ENCODE data around the gene TMEM69.

Gene TMEM69

DNA sequence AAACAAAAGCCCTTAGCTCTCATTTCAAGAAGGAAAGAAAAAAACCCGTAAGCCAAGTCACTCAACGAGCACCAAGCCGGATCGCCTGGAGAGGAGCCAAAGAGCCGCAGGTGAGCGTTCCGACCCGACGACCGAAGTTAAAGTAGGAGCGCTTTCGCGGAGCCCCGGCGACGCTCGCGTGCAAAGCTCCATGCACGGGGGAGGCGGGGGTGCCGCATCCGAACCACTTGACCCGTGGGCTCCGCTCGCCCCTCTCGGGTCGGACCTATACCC lies 2.0 kb upstream of the TMEM69 start (continued):
- no peak for TF ChIP-seq ZNF830 (tag by site-specific recombination; IDR thresholded peaks at IDR 0.05; ENCODE audit: low read depth)
- no peak for TF ChIP-seq ZNF548 (tag by site-specific recombination; IDR thresholded peaks at IDR 0.05)
- no peak for TF ChIP-seq YY2 (tag by site-specific recombination; IDR thresholded peaks at IDR 0.05)
- TF ChIP-seq ZBTB7A (tag by site-specific recombination; IDR thresholded peaks at IDR 0.05; ENCODE audit: low read depth), result no peak
- TF ChIP-seq ZNF133 (tag by site-specific recombination; IDR thresholded peaks at IDR 0.05), result no peak
- peak; percentile 66 for TF ChIP-seq ZBTB17 (tag by site-specific recombination; IDR thresholded peaks at IDR 0.05)
- no peak for TF ChIP-seq ZNF626 (tag by site-specific recombination; IDR thresholded peaks at IDR 0.05)
- TF ChIP-seq ZBTB8A (tag by site-specific recombination; IDR thresholded peaks at IDR 0.05), result no peak; the same call in 1 of the 2 replicates
- no peak for TF ChIP-seq ZNF629 (tag by site-specific recombination; IDR thresholded peaks at IDR 0.05)

DNA sequence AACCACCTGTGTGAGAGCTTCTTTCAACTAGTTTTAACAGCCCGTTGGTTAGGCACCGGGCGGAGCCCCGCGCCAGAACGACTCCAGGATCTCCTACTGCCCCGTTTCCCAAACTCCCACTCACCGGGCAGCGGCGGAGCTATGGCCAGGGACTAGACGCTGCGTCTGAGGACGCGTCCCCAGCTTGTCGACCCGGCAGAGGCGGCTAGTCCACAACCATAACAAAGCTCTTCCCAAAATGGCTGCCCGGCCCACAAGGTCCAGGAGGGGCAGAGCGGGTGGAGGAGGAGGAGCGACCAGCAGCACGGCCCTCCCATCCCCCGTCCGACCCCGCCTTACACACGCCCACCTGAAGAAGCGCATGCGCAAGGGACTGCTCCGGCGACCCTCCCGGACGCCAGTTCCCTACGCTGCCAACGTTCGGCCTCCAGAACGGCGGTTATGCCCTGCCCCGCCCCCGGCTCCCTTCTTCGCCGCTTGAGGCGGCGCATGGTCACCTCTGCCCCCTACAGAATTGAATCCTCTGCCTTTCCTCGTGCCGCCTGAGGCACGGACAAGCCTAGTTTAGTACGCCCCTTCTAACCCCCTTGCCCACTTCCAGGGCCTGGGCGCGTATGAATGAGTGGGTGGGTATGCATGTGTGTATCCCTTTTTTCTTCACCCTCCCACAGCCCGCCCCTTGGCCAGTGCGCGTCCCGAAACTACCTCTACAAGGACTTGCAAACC lies 1.5 kb upstream of the TMEM69 start, which contains the start of gene GPBP1L1:
Gene GPBP1L1, minus strand, starts transcription at position 246 of the 726 bp plus-strand sequence. CDS start 27,446 bp downstream, outside the sequence.
- peak within 1 kb of the TSS; percentile 81 for H3K27ac ChIP-seq (ENCODE audit: extremely low read depth, low read depth, low read length)
- H3K4me3 ChIP-seq (ENCODE audit: low read depth, low read length), result peak within 1 kb of the TSS; percentile 94
- H3K36me3 ChIP-seq (ENCODE audit: control insufficient read depth in 2 of 2, insufficient read depth in 1 of 2, low read length in 2 of 2), result peaks cover 0 to 18% of the 10 kb centered on the region in 2 experiments; a peak in 2 of 3 replicates
- H3K9me3 ChIP-seq (ENCODE audit: control insufficient read depth, insufficient read depth, low read depth, low read length), result no peaks in the 10 kb centered on the region
- ChIA-PET CTCF (no interaction called here), POLR2A (interaction anchor here (0.6 to 2.6 kb wide), 24 partner anchors 8 to 617 kb away, joined by 3 to 20 read pairs (median 4); partner anchors contain the start of genes MAST2, MUTYH, NASP and PRDX1)
- peaks cover 11% of the 10 kb centered on the region for H3K4me1 ChIP-seq (ENCODE audit: control insufficient read depth, insufficient read depth, low read length)
- TF ChIP-seq ZNF19 (tag by site-specific recombination; IDR thresholded peaks at IDR 0.05; ENCODE audit: low read depth) (no peak), ZNF560 (tag by site-specific recombination; IDR thresholded peaks at IDR 0.05; ENCODE audit: borderline replicate concordance) (no peak), ZSCAN23 (tag by site-specific recombination; IDR thresholded peaks at IDR 0.05) (no peak), ZBTB44 (tag by site-specific recombination; IDR thresholded peaks at IDR 0.05) (no peak), ZNF223 (tag by site-specific recombination; IDR thresholded peaks at IDR 0.05) (no peak), ZXDB (tag by site-specific recombination; IDR thresholded peaks at IDR 0.05) (peak; percentile 54), ZNF791 (tag by site-specific recombination; IDR thresholded peaks at IDR 0.05) (no peak), BCL11A (tag by site-specific recombination; IDR thresholded peaks at IDR 0.05; ENCODE audit: low read depth) (no peak), ZNF521 (tag by site-specific recombination; IDR thresholded peaks at IDR 0.05) (no peak), KLF10 (tag by site-specific recombination; IDR thresholded peaks at IDR 0.05) (peak; percentile 95), MYNN (tag by site-specific recombination; IDR thresholded peaks at IDR 0.05; ENCODE audit: borderline replicate concordance) (no peak), MZF1 (tag by site-specific recombination; IDR thresholded peaks at IDR 0.05; ENCODE audit: borderline replicate concordance) (no peak), ZNF513 (tag by site-specific recombination; IDR thresholded peaks at IDR 0.05) (no peak), GLIS2 (tag by site-specific recombination; IDR thresholded peaks at IDR 0.05) (peak; percentile 58), SCRT1 (tag by site-specific recombination; IDR thresholded peaks at IDR 0.05; ENCODE audit: borderline replicate concordance) (no peak; the same call in 1 of the 2 replicates), ZFHX2 (tag by site-specific recombination; conservative IDR thresholded peaks at IDR 0.05) (peak; percentile 85)
- TF ChIP-seq, protein P1, sequence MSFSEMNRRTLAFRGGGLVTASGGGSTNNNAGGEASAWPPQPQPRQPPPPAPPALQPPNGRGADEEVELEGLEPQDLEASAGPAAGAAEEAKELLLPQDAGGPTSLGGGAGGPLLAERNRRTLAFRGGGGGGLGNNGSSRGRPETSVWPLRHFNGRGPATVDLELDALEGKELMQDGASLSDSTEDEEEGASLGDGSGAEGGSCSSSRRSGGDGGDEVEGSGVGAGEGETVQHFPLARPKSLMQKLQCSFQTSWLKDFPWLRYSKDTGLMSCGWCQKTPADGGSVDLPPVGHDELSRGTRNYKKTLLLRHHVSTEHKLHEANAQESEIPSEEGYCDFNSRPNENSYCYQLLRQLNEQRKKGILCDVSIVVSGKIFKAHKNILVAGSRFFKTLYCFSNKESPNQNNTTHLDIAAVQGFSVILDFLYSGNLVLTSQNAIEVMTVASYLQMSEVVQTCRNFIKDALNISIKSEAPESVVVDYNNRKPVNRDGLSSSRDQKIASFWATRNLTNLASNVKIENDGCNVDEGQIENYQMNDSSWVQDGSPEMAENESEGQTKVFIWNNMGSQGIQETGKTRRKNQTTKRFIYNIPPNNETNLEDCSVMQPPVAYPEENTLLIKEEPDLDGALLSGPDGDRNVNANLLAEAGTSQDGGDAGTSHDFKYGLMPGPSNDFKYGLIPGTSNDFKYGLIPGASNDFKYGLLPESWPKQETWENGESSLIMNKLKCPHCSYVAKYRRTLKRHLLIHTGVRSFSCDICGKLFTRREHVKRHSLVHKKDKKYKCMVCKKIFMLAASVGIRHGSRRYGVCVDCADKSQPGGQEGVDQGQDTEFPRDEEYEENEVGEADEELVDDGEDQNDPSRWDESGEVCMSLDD (tag by site-specific recombination; IDR thresholded peaks at IDR 0.05), result no peak
- TF ChIP-seq, protein P2, sequence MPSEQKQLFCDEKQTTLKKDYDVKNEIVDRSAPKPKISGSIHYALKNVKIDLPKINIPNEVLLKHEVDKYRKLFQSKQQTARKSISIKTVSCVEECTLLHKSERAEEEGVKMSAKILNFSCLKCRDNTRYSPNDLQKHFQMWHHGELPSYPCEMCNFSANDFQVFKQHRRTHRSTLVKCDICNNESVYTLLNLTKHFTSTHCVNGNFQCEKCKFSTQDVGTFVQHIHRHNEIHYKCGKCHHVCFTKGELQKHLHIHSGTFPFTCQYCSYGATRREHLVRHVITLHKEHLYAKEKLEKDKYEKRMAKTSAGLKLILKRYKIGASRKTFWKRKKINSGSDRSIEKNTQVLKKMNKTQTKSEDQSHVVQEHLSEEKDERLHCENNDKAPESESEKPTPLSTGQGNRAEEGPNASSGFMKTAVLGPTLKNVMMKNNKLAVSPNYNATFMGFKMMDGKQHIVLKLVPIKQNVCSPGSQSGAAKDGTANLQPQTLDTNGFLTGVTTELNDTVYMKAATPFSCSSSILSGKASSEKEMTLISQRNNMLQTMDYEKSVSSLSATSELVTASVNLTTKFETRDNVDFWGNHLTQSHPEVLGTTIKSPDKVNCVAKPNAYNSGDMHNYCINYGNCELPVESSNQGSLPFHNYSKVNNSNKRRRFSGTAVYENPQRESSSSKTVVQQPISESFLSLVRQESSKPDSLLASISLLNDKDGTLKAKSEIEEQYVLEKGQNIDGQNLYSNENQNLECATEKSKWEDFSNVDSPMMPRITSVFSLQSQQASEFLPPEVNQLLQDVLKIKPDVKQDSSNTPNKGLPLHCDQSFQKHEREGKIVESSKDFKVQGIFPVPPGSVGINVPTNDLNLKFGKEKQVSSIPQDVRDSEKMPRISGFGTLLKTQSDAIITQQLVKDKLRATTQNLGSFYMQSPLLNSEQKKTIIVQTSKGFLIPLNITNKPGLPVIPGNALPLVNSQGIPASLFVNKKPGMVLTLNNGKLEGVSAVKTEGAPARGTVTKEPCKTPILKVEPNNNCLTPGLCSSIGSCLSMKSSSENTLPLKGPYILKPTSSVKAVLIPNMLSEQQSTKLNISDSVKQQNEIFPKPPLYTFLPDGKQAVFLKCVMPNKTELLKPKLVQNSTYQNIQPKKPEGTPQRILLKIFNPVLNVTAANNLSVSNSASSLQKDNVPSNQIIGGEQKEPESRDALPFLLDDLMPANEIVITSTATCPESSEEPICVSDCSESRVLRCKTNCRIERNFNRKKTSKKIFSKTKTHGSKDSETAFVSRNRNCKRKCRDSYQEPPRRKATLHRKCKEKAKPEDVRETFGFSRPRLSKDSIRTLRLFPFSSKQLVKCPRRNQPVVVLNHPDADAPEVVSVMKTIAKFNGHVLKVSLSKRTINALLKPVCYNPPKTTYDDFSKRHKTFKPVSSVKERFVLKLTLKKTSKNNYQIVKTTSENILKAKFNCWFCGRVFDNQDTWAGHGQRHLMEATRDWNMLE (tag by site-specific recombination; conservative IDR thresholded peaks at IDR 0.05; ENCODE audit: low read depth), result no peak
